ENCODE data around the gene TUBB6. TPM values are rescaled to one million over a fixed set of nuclear protein-coding genes. Genes with fewer than 3 reads are reported as not detected.
A peak's percentile ranks its signal among the peaks of the same experiment; 100 is the strongest.

Gene TUBB6
- total and polyA plus RNA-seq, 2 of the 13 experiments (the other 11 are each of a cell fraction or from before 2014, with no cell fraction given), result 9.9 to 28.6 TPM

GRCh38 chr18:12313530-12314245 lies 5.6 kb downstream of the TUBB6 start (continued):
- TF ChIP-seq ZBED4 (CRISPR knock-in tag; IDR thresholded peaks at IDR 0.05; ENCODE audit: borderline replicate concordance), result no peak

GRCh38 chr18:12314591-12315305 lies 6.7 kb downstream of the TUBB6 start:
- no peak overlapping the region for H3K9ac ChIP-seq (ENCODE audit: insufficient read depth, low read depth, low read length)
- no TSS peak for BruUV-seq (replicated peaks)
- H3K36me3 ChIP-seq (replicated peaks in 1 of 2; ENCODE audit: control insufficient read depth in 1 of 2, insufficient read depth in 2 of 2, low read length in 2 of 2), result 0 out of 5 replicates have a peak, but pooled peaks cover 0 to 5% of the 10 kb centered on the region in 2 experiments
- in situ Hi-C loops (cut with HindIII; ENCODE audit: extremely low pct_ligation_motif_present, low pct_unique_long_range_greater_than_20kb), result no loop called here
- POLR2A ChIA-PET, result interaction anchor here (1.5 kb wide), 1 partner anchor 62 kb away, joined by 6 read pairs; the partner anchor contains the start of gene AFG3L2
- intact Hi-C loops (cut with micrococcal nuclease; ENCODE audit: unreplicated experiment), result no loop called here
- H3K4me2 ChIP-seq (ENCODE audit: low read depth, low read length), result no peak overlapping the region
- H3K79me2 ChIP-seq (ENCODE audit: insufficient read depth, low read length), result no peaks in the 10 kb centered on the region
- FAIRE-seq, result no peak
- CTCF ChIA-PET (ENCODE audit: low intra/inter-chr PET ratio, low total read pairs), result no interaction called here
- H3K4me1 ChIP-seq (ENCODE audit: insufficient read depth, low read length), result peaks cover 3% of the 10 kb centered on the region
- WGBS (ENCODE audit: low lambda C conversion rate), result 89% methylated on average over 1 of the region's 1 CpG
- no peak overlapping the region for H3K27ac ChIP-seq (ENCODE audit: extremely low read length, insufficient read depth, low read length)
- no peak for DNase-seq (ENCODE audit: low spot score)
- H3K27me3 ChIP-seq (ENCODE audit: control insufficient read depth in 1 of 2, insufficient read depth in 2 of 2, low read length in 2 of 2), result no peaks in the 10 kb centered on the region
- TF ChIP-seq MAFF (IDR thresholded peaks at IDR 0.05; ENCODE audit: low read depth, low read length) (peak; percentile 10; the same call in 1 of the 2 replicates), NR2F6 (IDR thresholded peaks at IDR 0.05) (no peak), NR2F6 (CRISPR knock-in tag; IDR thresholded peaks at IDR 0.05) (no peak), MAFK (conservative IDR thresholded peaks at IDR 0.05 in 1 of 2, IDR thresholded peaks at IDR 0.05 in 1 of 2; ENCODE audit: low read length in 2 of 2) (peak in 1 of 2 experiments; percentile 59; a peak in 2 of 4 replicates)
- no peak for ATAC-seq
- no peaks in the 10 kb centered on the region for H4K20me1 ChIP-seq (ENCODE audit: insufficient read depth, low read length)
- no peak overlapping the region for H2AFZ ChIP-seq (ENCODE audit: low read length)
- no peaks in the 10 kb centered on the region for H3K9me3 ChIP-seq (ENCODE audit: low read length)
- H3K4me3 ChIP-seq (replicated peaks in 1 of 3; ENCODE audit: insufficient read depth in 1 of 3, low read depth in 2 of 3, low read length in 3 of 3), result no peak overlapping the region

Data from HepG2 (cell line).